Measurements from ENCODE around the gene ANG. TPM values are rescaled to one million over a fixed set of nuclear protein-coding genes. Genes with fewer than 3 reads are reported as not detected.

The ANG gene
- total and polyA plus RNA-seq, 2 of the 8 experiments (the other 6 are each of a cell fraction or from before 2014, with no cell fraction given), result 2.2 to 4.6 TPM

DNA sequence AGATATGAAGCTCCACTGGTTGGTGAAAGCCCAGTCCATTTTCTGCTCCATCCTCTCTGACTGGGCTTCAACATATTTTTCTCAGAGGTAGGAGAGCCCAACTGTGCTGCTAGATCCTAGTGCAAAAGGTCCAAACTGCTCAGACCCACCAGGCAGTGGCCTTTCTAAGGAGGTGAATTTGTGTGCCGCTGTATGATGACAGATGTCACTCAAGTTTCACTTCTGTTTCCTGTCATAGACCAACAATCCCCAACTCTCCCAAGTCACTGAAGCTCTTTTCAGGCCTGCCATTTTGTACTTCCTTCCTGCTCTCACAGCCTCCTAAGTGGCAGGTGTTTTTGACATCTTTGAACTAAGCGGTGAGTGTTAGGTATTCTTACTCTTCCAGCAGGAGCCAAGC, 20.6 kb upstream of the ANG start:
- POLR2A ChIA-PET (ENCODE audit: partially characterized antibody), result interaction anchor here (2.0 kb wide), 1 partner anchor 14 kb away, joined by 5 read pairs; no protein-coding TSS in a partner anchor
- Histone ChIP-seq H3K9ac (replicated peaks in 1 of 4; ENCODE audit: extremely low read depth in 1 of 4, low read depth in 3 of 4, low read length in 3 of 4) (no peak overlapping the region), H2BK120ac (replicated peaks; ENCODE audit: low read depth, low read length) (no peak overlapping the region), H3K36me3 (ENCODE audit: control insufficient read depth in 2 of 4, insufficient read depth in 4 of 4, low read length in 3 of 4) (no peaks in the 10 kb centered on the region), H2BK20ac (ENCODE audit: low read length) (no peak overlapping the region), H3K4me3 (ENCODE audit: extremely low read depth in 1 of 4, insufficient read depth in 2 of 4, low read depth in 3 of 4, low read length in 4 of 4) (no peak overlapping the region), H3K79me1 (ENCODE audit: low read depth, low read length) (no peaks in the 10 kb centered on the region), H4K8ac (ENCODE audit: extremely low read depth, insufficient read depth, low read length) (no peak overlapping the region), H3K4me1 (replicated peaks in 1 of 4; ENCODE audit: control insufficient read depth in 3 of 4, insufficient read depth in 4 of 4, low read length in 3 of 4) (no peaks in the 10 kb centered on the region; a peak in 2 of 7 replicates), H4K91ac (replicated peaks; ENCODE audit: insufficient read length, low read length) (no peak overlapping the region), H3K56ac (replicated peaks; ENCODE audit: insufficient read length, low read depth, low read length) (no peak overlapping the region), H3K23ac (ENCODE audit: insufficient read length) (no peak overlapping the region), H3K27ac (ENCODE audit: low read depth, low read length) (no peak overlapping the region), H2AFZ (ENCODE audit: low read length) (no peak overlapping the region), H2BK12ac (ENCODE audit: low read depth, low read length) (no peak overlapping the region), H4K20me1 (replicated peaks in 1 of 2; ENCODE audit: control insufficient read depth in 1 of 2, insufficient read depth in 2 of 2, low read length in 2 of 2) (no peaks in the 10 kb centered on the region), H3K23me2 (ENCODE audit: low read depth, low read length) (peaks cover 8% of the 10 kb centered on the region), H3K14ac (ENCODE audit: insufficient read length) (no peak overlapping the region), H3K4me2 (ENCODE audit: insufficient read depth in 1 of 2, low read depth in 2 of 2, low read length in 2 of 2) (no peak overlapping the region), H4K5ac (ENCODE audit: insufficient read length, low read depth, low read length) (no peak overlapping the region), H3K27me3 (replicated peaks in 1 of 4; ENCODE audit: control insufficient read depth in 3 of 4, extremely low read depth in 1 of 4, insufficient read depth in 3 of 4, low read length in 3 of 4) (peaks cover 0 to 3% (median 0%) of the 10 kb centered on the region in 4 experiments; a peak in 1 of 7 replicates), H2AK5ac (ENCODE audit: low read depth, low read length) (no peak overlapping the region), H2BK15ac (ENCODE audit: low read length) (no peak overlapping the region), H3K18ac (ENCODE audit: extremely low read depth, low read length) (no peak overlapping the region), H3K4ac (replicated peaks; ENCODE audit: insufficient read length, low read depth, low read length) (no peak overlapping the region), H3K79me2 (ENCODE audit: control insufficient read depth in 1 of 2, insufficient read depth in 2 of 2, low read length in 2 of 2) (no peaks in the 10 kb centered on the region), H3K9me3 (ENCODE audit: insufficient read depth in 2 of 2, low read depth in 1 of 2, low read length in 1 of 2) (no peaks in the 10 kb centered on the region), H2BK5ac (ENCODE audit: low read depth, low read length) (no peak overlapping the region)
- FAIRE-seq (no peak), DNase-seq (ENCODE audit: low read depth in 1 of 2, low spot score in 2 of 2) (no peak)
- 94% methylated on average over 2 of the region's 2 CpGs; no CpG with 5 or more reads in 1 of the 2 experiments for WGBS, 2 experiments (ENCODE audit: extremely low coverage in 1 of 2, insufficient coverage in 1 of 2, insufficient read length in 1 of 2, insufficient replicate concordance in 2 of 2, low coverage in 1 of 2, low lambda C conversion rate in 2 of 2, missing lambda C conversion rate in 1 of 2)
- TF ChIP-seq SRF (IDR thresholded peaks at IDR 0.05; ENCODE audit: low read depth, low read length), result no peak
- no peak for TF ChIP-seq MAFK (IDR thresholded peaks at IDR 0.05; ENCODE audit: low read depth, low read length)
- CTCF ChIA-PET (ENCODE audit: partially characterized antibody), result interaction anchor here (1.0 to 2.7 kb wide), 4 partner anchors 8 to 13 kb away, joined by 3 to 15 read pairs (median 6); no protein-coding TSS in a partner anchor
